HG03064 (cell line): ENCODE data around the gene IPO13.

Experiments
- ATAC-seq: cut with Tn5 transposase; IDR thresholded peaks from one replicate; pipeline ENCODE4 v1.9.1; 2021; ENCODE audit warnings: low read depth; ENCODE audit not compliant: unreplicated experiment

Gene IPO13

GRCh38 chr1:43947874-43948437, 1.2 kb downstream of the IPO13 start:
- no peak for ATAC-seq

GRCh38 chr1:43949678-43950077, 2.9 kb downstream of the IPO13 start:
- no peak for ATAC-seq

GRCh38 chr1:43951021-43951985, 4.6 kb downstream of the IPO13 start:
- ATAC-seq = no peak

- no peak for ATAC-seq
These were observed 6.1 kb downstream of the IPO13 start for GRCh38 chr1:43952731-43953346.

- no peak for ATAC-seq
These were observed 6.6 kb downstream of the IPO13 start for GRCh38 chr1:43953361-43953760.

- ATAC-seq = no peak
These were observed 7.3 kb downstream of the IPO13 start for GRCh38 chr1:43954036-43954435.

- ATAC-seq = no peak
These were observed 9.5 kb downstream of the IPO13 start for GRCh38 chr1:43956234-43956633.

GRCh38 chr1:43957407-43958040, 10.8 kb downstream of the IPO13 start:
- ATAC-seq = no peak

- no peak for ATAC-seq
These were observed 11.9 kb downstream of the IPO13 start for GRCh38 chr1:43958351-43959255.

- ATAC-seq = no peak
These were observed 14.0 kb downstream of the IPO13 start for GRCh38 chr1:43960798-43961197.

- ATAC-seq = no peak
These were observed 14.9 kb downstream of the IPO13 start for GRCh38 chr1:43961692-43962091.

GRCh38 chr1:43962324-43962723, 15.6 kb downstream of the IPO13 start:
- ATAC-seq = no peak

- no peak for ATAC-seq
These were observed 16.3 kb downstream of the IPO13 start for GRCh38 chr1:43963006-43963405.

- ATAC-seq = no peak
These were observed 17.1 kb downstream of the IPO13 start for GRCh38 chr1:43963890-43964289.

GRCh38 chr1:43965316-43965715, 18.6 kb downstream of the IPO13 start:
- no peak for ATAC-seq

- ATAC-seq = no peak
These were observed 21.7 kb downstream of the IPO13 start for GRCh38 chr1:43968348-43968948.

GRCh38 chr1:43969416-43969745, 22.6 kb downstream of the IPO13 start:
- ATAC-seq = no peak

GRCh38 chr1:43969746-43970466, 23.2 kb downstream of the IPO13 start, which contains the start of gene DPH2:
TSS of gene DPH2 (plus strand) at chr1:43970010. CDS start at chr1:43970176, 166 bp downstream.
- peak; percentile 66 for ATAC-seq

- no peak for ATAC-seq
These were observed 23.8 kb downstream of the IPO13 start for GRCh38 chr1:43970502-43970901.
